Measurements from ENCODE around the gene TBC1D22A.

TBC1D22A gene

DNA sequence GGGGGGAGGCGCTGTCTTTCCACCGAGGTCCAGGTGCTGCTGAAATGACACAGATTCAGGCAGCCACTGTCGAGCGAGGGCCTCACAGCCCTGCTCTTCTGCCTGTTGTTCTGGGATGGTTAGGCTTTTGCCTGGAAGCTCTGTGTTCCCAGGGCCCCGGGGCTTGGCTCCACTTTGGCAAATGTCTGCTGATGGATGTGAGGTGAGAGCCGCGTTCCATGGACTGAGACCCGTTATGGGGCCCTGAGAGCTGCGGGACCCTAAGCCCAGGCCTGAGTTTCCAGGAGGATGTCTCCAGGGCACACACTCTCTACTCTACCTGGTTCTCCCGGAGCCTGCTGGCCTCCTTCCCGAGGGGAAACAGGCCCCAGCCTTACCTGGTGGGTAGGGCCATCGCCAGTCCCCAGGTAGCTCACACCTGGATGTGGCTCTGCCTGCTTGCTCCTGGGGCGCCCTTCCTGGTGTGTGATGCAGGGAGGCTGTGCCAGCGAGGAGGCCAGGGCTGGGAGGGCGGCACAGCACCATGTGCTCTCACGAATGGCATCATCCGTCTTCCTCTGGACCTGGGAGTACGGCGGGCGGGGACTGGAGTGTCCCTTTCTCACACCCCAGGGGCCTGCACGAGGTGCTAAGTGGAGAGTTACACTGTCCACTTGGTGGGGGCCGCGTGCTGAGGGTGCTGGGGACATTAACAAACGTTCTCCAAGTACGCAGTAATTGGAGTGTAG, 435.5 kb downstream of the TBC1D22A start:
- no peaks in the 10 kb centered on the region for H3K9me3 ChIP-seq (ENCODE audit: low read length)
- no peaks in the 10 kb centered on the region for H3F3A ChIP-seq (ENCODE audit: insufficient read depth, low read length)
- H2AFZ ChIP-seq (ENCODE audit: low read length) = no peak overlapping the region
- no peak overlapping the region for H3K4me2 ChIP-seq (ENCODE audit: low read length)
- H3K4me1 ChIP-seq (ENCODE audit: insufficient read depth, low read length, severe bottlenecking) = peaks cover 8% of the 10 kb centered on the region
- peaks cover 4% of the 10 kb centered on the region; the same call in 1 of the 2 replicates for H3K27me3 ChIP-seq (ENCODE audit: insufficient read depth, low read length)
- no peak overlapping the region for H3K4me3 ChIP-seq (ENCODE audit: low read depth, low read length, poor library complexity, severe bottlenecking)
- no peak overlapping the region for H3K27ac ChIP-seq (ENCODE audit: low read depth, low read length, poor library complexity, severe bottlenecking)
- H4K20me1 ChIP-seq (ENCODE audit: insufficient read depth, low read length) = no peaks in the 10 kb centered on the region
- no peak overlapping the region for H3K9ac ChIP-seq (ENCODE audit: low read length)
- no peaks in the 10 kb centered on the region for H3K79me2 ChIP-seq (ENCODE audit: insufficient read depth, low read length)
- H3K9me2 ChIP-seq (ENCODE audit: low read depth, low read length) = no peaks in the 10 kb centered on the region
- no peaks in the 10 kb centered on the region for H3K36me3 ChIP-seq (ENCODE audit: insufficient read depth, low read length)
- no peak for TF ChIP-seq EZH2 (IDR thresholded peaks at IDR 0.05; ENCODE audit: borderline replicate concordance, low read length)
- TF ChIP-seq, protein P1, sequence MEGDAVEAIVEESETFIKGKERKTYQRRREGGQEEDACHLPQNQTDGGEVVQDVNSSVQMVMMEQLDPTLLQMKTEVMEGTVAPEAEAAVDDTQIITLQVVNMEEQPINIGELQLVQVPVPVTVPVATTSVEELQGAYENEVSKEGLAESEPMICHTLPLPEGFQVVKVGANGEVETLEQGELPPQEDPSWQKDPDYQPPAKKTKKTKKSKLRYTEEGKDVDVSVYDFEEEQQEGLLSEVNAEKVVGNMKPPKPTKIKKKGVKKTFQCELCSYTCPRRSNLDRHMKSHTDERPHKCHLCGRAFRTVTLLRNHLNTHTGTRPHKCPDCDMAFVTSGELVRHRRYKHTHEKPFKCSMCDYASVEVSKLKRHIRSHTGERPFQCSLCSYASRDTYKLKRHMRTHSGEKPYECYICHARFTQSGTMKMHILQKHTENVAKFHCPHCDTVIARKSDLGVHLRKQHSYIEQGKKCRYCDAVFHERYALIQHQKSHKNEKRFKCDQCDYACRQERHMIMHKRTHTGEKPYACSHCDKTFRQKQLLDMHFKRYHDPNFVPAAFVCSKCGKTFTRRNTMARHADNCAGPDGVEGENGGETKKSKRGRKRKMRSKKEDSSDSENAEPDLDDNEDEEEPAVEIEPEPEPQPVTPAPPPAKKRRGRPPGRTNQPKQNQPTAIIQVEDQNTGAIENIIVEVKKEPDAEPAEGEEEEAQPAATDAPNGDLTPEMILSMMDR (IDR thresholded peaks at IDR 0.05; ENCODE audit: low read length) = no peak

DNA sequence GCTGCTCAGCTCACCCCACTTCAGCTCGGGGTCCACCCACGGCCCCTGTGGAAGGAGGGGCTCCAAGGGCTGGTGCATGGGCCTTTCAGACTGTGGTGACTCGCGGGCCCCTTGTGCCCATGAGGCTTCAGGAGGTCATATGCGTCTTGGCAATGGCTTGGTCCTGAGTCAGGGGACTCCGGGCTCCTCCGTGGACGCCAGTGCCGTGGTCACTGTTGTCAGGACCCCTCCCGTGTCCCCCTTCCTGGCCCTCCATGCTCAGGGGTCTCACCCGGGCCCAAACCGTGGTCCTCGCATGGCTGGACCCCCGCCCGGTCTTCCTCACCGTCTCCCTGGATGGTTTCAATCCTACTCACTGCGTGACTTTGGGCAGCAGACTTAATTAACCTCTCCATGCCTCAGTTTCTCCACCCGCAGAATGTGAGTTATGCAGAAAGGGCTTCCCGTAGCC, 436.4 kb downstream of the TBC1D22A start:
- H3K4me3 ChIP-seq (ENCODE audit: low read depth, low read length, poor library complexity, severe bottlenecking) = no peak overlapping the region
- no peak overlapping the region for H3K27ac ChIP-seq (ENCODE audit: low read depth, low read length, poor library complexity, severe bottlenecking)
- peaks cover 4% of the 10 kb centered on the region; the same call in 1 of the 2 replicates for H3K27me3 ChIP-seq (ENCODE audit: insufficient read depth, low read length)
- H3K9me3 ChIP-seq (ENCODE audit: low read length) = no peaks in the 10 kb centered on the region
- H3K79me2 ChIP-seq (ENCODE audit: insufficient read depth, low read length) = no peaks in the 10 kb centered on the region
- TF ChIP-seq EZH2 (IDR thresholded peaks at IDR 0.05; ENCODE audit: borderline replicate concordance, low read length) = no peak
- TF ChIP-seq, protein P1 (IDR thresholded peaks at IDR 0.05; ENCODE audit: low read length) = no peak
- H4K20me1 ChIP-seq (ENCODE audit: insufficient read depth, low read length) = no peaks in the 10 kb centered on the region
- no peaks in the 10 kb centered on the region for H3K9me2 ChIP-seq (ENCODE audit: low read depth, low read length)
- no peaks in the 10 kb centered on the region for H3F3A ChIP-seq (ENCODE audit: insufficient read depth, low read length)
- H3K36me3 ChIP-seq (ENCODE audit: insufficient read depth, low read length) = no peaks in the 10 kb centered on the region
- no peak overlapping the region for H3K9ac ChIP-seq (ENCODE audit: low read length)
- peaks cover 1% of the 10 kb centered on the region for H3K4me1 ChIP-seq (ENCODE audit: insufficient read depth, low read length, severe bottlenecking)
- no peak overlapping the region for H3K4me2 ChIP-seq (ENCODE audit: low read length)
- no peak overlapping the region for H2AFZ ChIP-seq (ENCODE audit: low read length)

DNA sequence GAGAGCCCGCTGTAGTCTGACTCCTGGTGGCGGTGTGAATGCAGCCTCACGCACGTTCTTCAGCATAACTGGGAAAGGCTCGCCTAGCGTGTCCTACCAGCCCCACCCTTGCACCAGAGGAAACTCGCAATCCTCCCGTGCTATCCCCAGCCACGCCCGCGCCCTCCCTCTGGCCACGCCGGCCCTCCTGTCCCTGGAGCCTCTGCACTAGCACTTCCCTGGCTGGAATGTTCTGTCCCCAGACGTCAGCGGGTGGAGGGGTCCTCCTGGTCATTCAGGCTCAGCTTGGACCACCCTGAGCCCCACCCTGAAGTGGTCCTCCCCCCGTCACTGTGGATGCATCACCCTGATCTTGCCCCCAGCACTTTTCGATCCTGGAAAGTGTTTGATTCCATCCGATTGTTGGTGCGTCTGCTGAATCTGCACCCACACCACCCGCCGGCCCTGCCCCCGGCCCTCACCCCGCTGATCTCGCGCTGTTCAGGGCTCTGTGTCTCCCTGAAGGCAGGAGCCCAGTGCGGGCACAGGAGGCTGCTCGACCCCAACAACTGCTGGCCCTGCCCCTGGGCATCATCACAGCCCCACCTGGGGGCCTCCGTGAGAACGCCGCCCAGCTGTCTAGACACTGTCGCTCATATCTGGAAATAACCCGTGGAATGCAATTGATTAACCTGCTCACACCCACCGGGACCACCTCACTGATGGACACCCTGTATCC, 437.0 kb downstream of the TBC1D22A start:
- no peaks in the 10 kb centered on the region for H4K20me1 ChIP-seq (ENCODE audit: insufficient read depth, low read length)
- no peak overlapping the region for H3K4me3 ChIP-seq (ENCODE audit: low read depth, low read length, poor library complexity, severe bottlenecking)
- no peak overlapping the region for H3K4me2 ChIP-seq (ENCODE audit: low read length)
- no peak overlapping the region for H3K27ac ChIP-seq (ENCODE audit: low read depth, low read length, poor library complexity, severe bottlenecking)
- H3K9me2 ChIP-seq (ENCODE audit: low read depth, low read length) = no peaks in the 10 kb centered on the region
- no peaks in the 10 kb centered on the region for H3K79me2 ChIP-seq (ENCODE audit: insufficient read depth, low read length)
- no peaks in the 10 kb centered on the region for H3K4me1 ChIP-seq (ENCODE audit: insufficient read depth, low read length, severe bottlenecking)
- no peaks in the 10 kb centered on the region for H3K9me3 ChIP-seq (ENCODE audit: low read length)
- H3F3A ChIP-seq (ENCODE audit: insufficient read depth, low read length) = no peaks in the 10 kb centered on the region
- TF ChIP-seq EZH2 (IDR thresholded peaks at IDR 0.05; ENCODE audit: borderline replicate concordance, low read length) = no peak
- TF ChIP-seq, protein P1 (IDR thresholded peaks at IDR 0.05; ENCODE audit: low read length) = no peak
- H3K27me3 ChIP-seq (ENCODE audit: insufficient read depth, low read length) = peaks cover 4% of the 10 kb centered on the region; the same call in 1 of the 2 replicates
- H3K9ac ChIP-seq (ENCODE audit: low read length) = no peak overlapping the region
- no peak overlapping the region for H2AFZ ChIP-seq (ENCODE audit: low read length)
- H3K36me3 ChIP-seq (ENCODE audit: insufficient read depth, low read length) = no peaks in the 10 kb centered on the region
